K562 (cell line): Measurements from ENCODE around the gene UQCRC2. TPM values are rescaled to one million over a fixed set of nuclear protein-coding genes. Genes with fewer than 3 reads are reported as not detected.
A peak's percentile ranks its signal among the peaks of the same experiment; 100 is the strongest.

Experiments used
- ATAC-seq: fragments of 200-7000 bp; cut with Tn5 transposase; 3 replicates; pipeline ENCODE4 v1.9.1; 2020; ENCODE audit warnings: moderate library complexity
- BruUV-seq: library from RNA; stranded (reverse); fragments of 400-500 nt; replicated peaks from 2 replicates; lab custom pipeline; 2021; lab: Mats Ljungman, UMichigan
- CTCF ChIA-PET: fragments of 300-600 bp; formaldehyde crosslinking; extraction: SDS; loops from one replicate; lab custom pipeline; 2021; ENCODE audit warnings: low intra/inter-chr PET ratio; lab: Yijun Ruan, JAX
- POLR2A ChIA-PET: fragments of 300-600, 350-650 bp; sonication (Branson Sonifier 250); formaldehyde crosslinking; extraction: SDS; loops from one replicate; lab custom pipeline; 2021; ENCODE audit warnings: antibody characterized with exemption, inconsistent platforms; lab: Yijun Ruan, JAX
- DNase-seq, 4 experiments: peaks; one replicate each; pipeline versions ENCODE4 v3.0.0 to v3.0.0-alpha.2; 2011 to 2018; ENCODE audit warnings: low spot score in 3 of 4, mixed read lengths in 3 of 4; ENCODE audit errors: extremely low read depth in 1 of 4
- FAIRE-seq: peaks from 2 replicates; lab custom pipeline; 2011; peaks lifted over from hg19 to GRCh38; lab: Jason Lieb, UNC
- H2AFZ ChIP-seq: 2 replicates; pipeline ENCODE4 v1.6.0; 2011; ENCODE audit warnings: low read depth, low read length, control low read depth, inconsistent platforms
- H3K27ac ChIP-seq: fragments of 200-600 bp; 3 replicates; pipeline ENCODE4 v1.8.0; 2011; ENCODE audit warnings: low read depth, mild to moderate bottlenecking, control low read depth, inconsistent platforms, low read length, moderate library complexity, mixed read lengths; ENCODE audit errors: extremely low read depth
- H3K27me3 ChIP-seq, 2 experiments: fragments of 300-600 bp in 1 of 2; 2 replicates in 1 of 2; 3 replicates in 1 of 2; pipeline versions ENCODE4 v1.6.0 to v1.8.0; 2011; ENCODE audit warnings: inconsistent platforms in 2 of 2, low read length in 2 of 2, mild to moderate bottlenecking in 1 of 2, mixed read lengths in 1 of 2, moderate library complexity in 1 of 2; ENCODE audit not compliant: control insufficient read depth in 2 of 2, insufficient read depth in 2 of 2
- H3K36me3 ChIP-seq: fragments of 300-600 bp; 3 replicates; pipeline ENCODE4 v1.8.0; 2011; ENCODE audit warnings: mild to moderate bottlenecking, low read length, inconsistent platforms; ENCODE audit not compliant: control insufficient read depth, insufficient read depth
- H3K4me1 ChIP-seq, 2 experiments: fragments of 200-600 bp in 1 of 2; replicated peaks in 1 of 2; 2 replicates in 1 of 2; 3 replicates in 1 of 2; pipeline versions ENCODE4 v1.5.1 to v1.8.0; 2011; ENCODE audit warnings: inconsistent platforms in 2 of 2, low read length in 2 of 2, mild to moderate bottlenecking in 1 of 2, mixed read lengths in 1 of 2, moderate library complexity in 1 of 2; ENCODE audit not compliant: control insufficient read depth in 2 of 2, insufficient read depth in 2 of 2
- H3K4me2 ChIP-seq: 2 replicates; pipeline ENCODE4 v1.6.1; 2011; ENCODE audit warnings: low read length, control low read depth, inconsistent platforms, mixed read lengths; ENCODE audit not compliant: insufficient read depth
- H3K4me3 ChIP-seq: fragments of 200-600 bp; sonication (generic), shearing (Covaris generic); 2 replicates; pipeline ENCODE4 v1.5.1; 2016; ENCODE audit warnings: control low read depth, inconsistent platforms
- H3K79me2 ChIP-seq: fragments of 200-600 bp; 3 replicates; pipeline ENCODE4 v1.8.0; 2011; ENCODE audit warnings: low read length, inconsistent platforms; ENCODE audit not compliant: control insufficient read depth, insufficient read depth
- H3K9ac ChIP-seq, 2 experiments: 2 replicates each; pipeline versions ENCODE4 v1.6.0 to v1.6.1; 2011; ENCODE audit warnings: low read depth in 2 of 2, low read length in 2 of 2, control low read depth in 1 of 2, inconsistent platforms in 1 of 2, mild to moderate bottlenecking in 1 of 2, mixed read lengths in 1 of 2; ENCODE audit not compliant: insufficient read depth in 1 of 2
- H3K9me1 ChIP-seq: one replicate; pipeline ENCODE4 v1.6.0; 2011; ENCODE audit warnings: inconsistent platforms, mild to moderate bottlenecking, low read length, moderate library complexity; ENCODE audit not compliant: control insufficient read depth, insufficient read depth
- H3K9me3 ChIP-seq: replicated peaks from 2 replicates; pipeline ENCODE4 v1.5.1; 2011; ENCODE audit warnings: low read depth, low read length, inconsistent platforms; ENCODE audit not compliant: control insufficient read depth, insufficient read depth
- H4K20me1 ChIP-seq: replicated peaks from 2 replicates; pipeline ENCODE4 v1.6.1; 2011; ENCODE audit warnings: low read length, inconsistent platforms, mixed read lengths; ENCODE audit not compliant: control insufficient read depth, insufficient read depth
- ZNF512 ChIP-seq: IDR thresholded peaks from 2 replicates; pipeline ENCODE4 v1.6.1; 2016; ENCODE audit warnings: missing genetic modification characterization, missing compliant biosample characterization
- ZSCAN29 ChIP-seq: fragments of 450-650 bp; IDR thresholded peaks from 2 replicates; pipeline ENCODE4 v1.6.1; 2017
- WGBS: fragments of 100-300 bp; shearing (Covaris generic); methylation state at CpG from one replicate; pipeline ENCODE4 v1.1.6; 2016; ENCODE audit warnings: low coverage, mixed read lengths; ENCODE audit not compliant: insufficient coverage; ENCODE audit errors: missing lambda C conversion rate; 5-methylcytosine and 5-hydroxymethylcytosine counted together
- in situ Hi-C: fragments of 300-500 bp; cut with MboI; formaldehyde crosslinking; loops from 4 replicates; pipeline ENCODE4 v1.15.0; 2018; ENCODE audit warnings: inconsistent platforms, mixed read lengths
- intact Hi-C: fragments of 100-400 bp; cut with micrococcal nuclease; formaldehyde crosslinking; loops from 2 replicates; pipeline ENCODE4 v1.14.2; 2022
- polyA plus RNA-seq, 8 experiments: library from polyadenylated mRNA; depleted of rRNA in 4 of 8; stranded (reverse) in 5 of 8; unstranded in 3 of 8; fragments of >200 nt; fragmentation: Nextera tagmentation in 2 of 8; fragmentation: Illumina TruSeq in 1 of 8; extraction: Ambion mirVana in 2 of 8; extraction: Trizol in 1 of 8; gene quantifications; 2 replicates each; pipeline versions ENCODE4 v1.2.1 to v1.2.3, GENCODE V29; 2011 to 2014; ENCODE audit warnings: inconsistent platforms in 1 of 8, missing spikeins in 1 of 8
- total RNA-seq, 7 experiments: library from RNA; depleted of rRNA in 6 of 7; stranded (reverse); fragments of >200 nt in 6 of 7; fragmentation: Illumina TruSeq in 2 of 7; extraction: Trizol in 2 of 7; gene quantifications; 2 replicates each; pipeline versions ENCODE4 v1.2.1 to v1.2.3, GENCODE V29; 2011 to 2021; ENCODE audit warnings: low replicate concordance in 1 of 7

The UQCRC2 gene
- total and polyA plus RNA-seq, 9 of the 15 experiments (the other 6 are each of a cell fraction or from before 2014, with no cell fraction given), result 177 to 516 (median 319) TPM

DNA sequence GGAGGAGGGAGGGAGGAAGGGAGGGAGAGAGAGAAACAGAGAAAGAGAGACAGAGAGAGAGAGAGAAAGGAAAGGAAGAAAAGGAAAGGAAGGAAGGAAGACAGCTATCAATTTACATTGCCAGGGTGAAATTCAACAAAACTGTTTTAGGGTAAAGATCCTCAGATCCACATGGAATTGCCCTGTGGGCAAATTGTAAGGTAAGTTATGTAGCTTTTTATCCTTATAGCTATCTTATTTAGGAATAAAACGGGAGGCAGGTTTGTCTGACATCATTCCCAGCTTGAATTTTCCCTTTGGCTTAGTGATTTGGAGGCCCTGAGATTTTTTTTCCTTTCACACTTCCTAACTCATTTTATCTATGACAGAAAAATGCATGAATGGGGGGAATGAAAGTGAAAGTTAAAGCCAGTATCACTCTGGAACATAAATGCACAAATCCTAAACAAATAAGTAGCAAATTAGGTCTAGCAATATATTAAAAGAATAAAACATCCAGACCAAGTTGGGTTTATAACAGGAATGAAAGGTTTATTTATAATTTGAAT, 3.4 kb upstream of the UQCRC2 start:
- peaks cover 3 to 4% of the 10 kb centered on the region in 2 experiments; a peak in 3 of 5 replicates for H3K4me1 ChIP-seq
- H3K4me2 ChIP-seq, result no peak overlapping the region
- ChIA-PET CTCF (interaction anchor here (0.8 kb wide), 1 partner anchor 149 kb away, joined by 4 read pairs; no protein-coding TSS in a partner anchor), POLR2A (no interaction called here)
- BruUV-seq, result no TSS peak
- H3K9me1 ChIP-seq, result peaks cover 5% of the 10 kb centered on the region
- peaks cover 43% of the 10 kb centered on the region for H3K79me2 ChIP-seq
- FAIRE-seq (no peak), DNase-seq (no peak), ATAC-seq (no peak)
- H2AFZ ChIP-seq, result no peak overlapping the region
- no peak overlapping the region for H3K27ac ChIP-seq
- 19% methylated on average over 1 of the region's 1 CpG for WGBS
- H4K20me1 ChIP-seq, result peaks cover 13% of the 10 kb centered on the region
- in situ Hi-C loops, result loop anchor here (10.0 to 25.0 kb wide), 4 partner anchors 112 to 495 kb away; no protein-coding TSS in a partner anchor
- H3K9ac ChIP-seq, result no peak overlapping the region
- H3K27me3 ChIP-seq, result peaks cover 0 to 12% of the 10 kb centered on the region in 2 experiments; a peak in 3 of 5 replicates
- no peak for TF ChIP-seq ZSCAN29
- TF ChIP-seq ZNF512 (tag), result 0 out of 2 replicates have a peak, but pooled peaks have one; percentile 29
- H3K4me3 ChIP-seq, result no peak overlapping the region
- H3K9me3 ChIP-seq, result no peaks in the 10 kb centered on the region
- H3K36me3 ChIP-seq, result peaks cover 3% of the 10 kb centered on the region; the same call in 2 of the 3 replicates
- intact Hi-C loops, result loop anchor here (5.0 kb wide), 3 partner anchors 128 to 238 kb away; no protein-coding TSS in a partner anchor
